ENCODE results near the gene CYP3A7.

DNA sequence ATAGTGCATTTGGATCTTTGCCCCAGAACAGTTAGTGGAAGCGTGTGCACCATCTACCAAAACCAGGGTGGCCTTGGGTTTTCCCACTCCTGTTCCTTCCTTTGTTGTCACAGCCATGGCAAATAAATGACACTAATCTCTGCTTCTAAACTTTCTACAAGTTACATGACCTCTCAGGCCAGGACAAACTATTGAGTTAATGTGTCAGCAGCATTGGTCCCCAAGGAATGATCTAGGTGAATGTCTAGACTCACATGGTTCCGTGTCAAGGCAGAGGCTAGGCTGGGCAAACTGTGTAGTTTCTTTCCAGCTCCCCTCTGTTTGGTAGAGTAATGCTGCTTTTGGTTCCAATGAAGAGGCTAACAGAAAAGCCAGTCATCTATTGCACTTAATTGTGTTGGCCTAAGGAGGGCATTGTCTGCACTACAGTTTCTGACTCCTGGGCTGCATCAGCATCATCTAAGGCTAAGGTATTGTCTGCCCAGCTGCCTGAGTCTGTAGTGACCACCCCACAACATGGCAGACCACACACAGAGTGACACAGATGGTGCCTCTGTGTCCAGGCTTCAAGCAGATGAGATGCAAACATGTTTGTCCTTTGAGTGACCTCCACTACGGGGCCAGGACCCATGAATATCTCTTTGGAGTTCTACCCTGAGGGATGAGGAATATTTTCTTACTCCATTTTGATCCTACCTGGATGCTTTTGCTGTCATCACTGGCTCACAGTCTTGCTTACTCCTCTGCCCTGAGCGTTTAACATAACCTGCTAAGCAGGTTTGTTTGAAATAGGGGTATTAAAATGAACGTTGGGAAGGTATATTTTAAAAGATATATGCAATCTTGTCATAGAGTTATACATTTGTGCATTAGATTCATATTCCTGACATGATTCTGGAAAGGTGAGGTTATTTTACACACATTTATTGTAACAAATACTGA, 47.3 kb upstream of the CYP3A7 start:
- TF ChIP-seq POLR2A (IDR thresholded peaks at IDR 0.05) (no peak), CTCF (IDR thresholded peaks at IDR 0.05 in 8 of 11, conservative IDR thresholded peaks at IDR 0.05 in 3 of 11) (no peak)

Data from spleen (tissue), 7 donors.